ENCODE results near the gene LENG8. TPM values are rescaled to one million over a fixed set of nuclear protein-coding genes. Genes with fewer than 3 reads are reported as not detected.
"Not testable (repeated sequence)": the region's sequence is repeated elsewhere in the genome, so short reads cannot be mapped to it uniquely, and the experiment has no call there.

Gene LENG8
- total and polyA plus RNA-seq, 2 of the 4 experiments (the other 2 are of a cell fraction): 21.1 to 93.9 TPM

DNA sequence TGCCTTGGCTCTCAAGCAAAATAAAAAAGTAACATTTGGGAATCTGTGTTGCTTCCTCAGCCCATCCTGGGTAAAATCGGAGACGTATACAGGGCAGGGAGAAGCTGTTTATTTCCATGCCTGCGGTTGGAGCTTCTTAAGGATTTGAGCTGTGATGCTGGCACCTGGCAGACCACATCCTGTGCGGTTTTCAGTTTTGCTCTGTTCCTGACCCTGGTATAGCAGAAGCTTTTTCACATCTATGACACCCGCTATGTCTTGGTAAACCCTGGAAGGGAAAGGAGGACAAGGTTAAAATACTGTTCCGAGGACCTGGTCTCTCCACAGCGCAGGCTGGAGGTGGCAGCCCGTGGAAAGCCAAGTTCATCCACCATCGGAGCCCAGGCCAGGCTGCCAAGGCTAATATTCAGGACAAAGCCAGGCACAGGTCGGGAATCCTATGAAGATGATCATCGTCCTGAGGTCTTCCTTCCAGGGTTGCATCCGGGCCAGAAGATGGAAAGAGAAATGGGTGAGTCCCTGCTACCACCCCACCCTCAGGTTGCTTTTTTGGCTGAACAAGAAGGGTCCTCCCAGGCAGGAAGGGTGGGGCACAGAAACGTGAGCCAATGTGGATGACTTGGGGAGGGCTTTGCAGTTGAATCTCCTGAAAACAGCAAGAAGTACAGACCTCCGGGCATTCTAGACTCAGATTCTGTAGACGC is 48.9 kb downstream of the LENG8 start:
- H3K4me1 ChIP-seq (ENCODE audit: control insufficient read depth, insufficient read depth, low read length); H3K27ac ChIP-seq (ENCODE audit: insufficient read depth, low read length); H4K20me1 ChIP-seq (ENCODE audit: insufficient read depth, low read length); H3K23ac ChIP-seq (ENCODE audit: low read depth, low read length); H2AK9ac ChIP-seq (replicated peaks; ENCODE audit: low read depth, low read length, poor library complexity); in situ Hi-C loops (cut with MboI; ENCODE audit: low sequenced_read_pairs); dilution Hi-C loops (cut with HindIII; ENCODE audit: low sequenced_read_pairs, unreplicated experiment); H3K79me1 ChIP-seq (ENCODE audit: low read depth in 1 of 2, low read length in 2 of 2); H2BK120ac ChIP-seq (ENCODE audit: low read depth, low read length); H3K27me3 ChIP-seq (ENCODE audit: control insufficient read depth, insufficient read depth, low read length); H3K4me2 ChIP-seq (ENCODE audit: low read depth, low read length); H3K4ac ChIP-seq (ENCODE audit: low read depth, low read length); H3K4me3 ChIP-seq (ENCODE audit: insufficient read depth, low read depth, low read length); DNase-seq; H2BK20ac ChIP-seq (ENCODE audit: low read depth, low read length); H3K9me3 ChIP-seq (ENCODE audit: control insufficient read depth, insufficient read depth, low read length); H3K18ac ChIP-seq (ENCODE audit: low read depth, low read length); H2AK5ac ChIP-seq (ENCODE audit: low read depth, low read length); H3K56ac ChIP-seq (ENCODE audit: extremely low read depth, insufficient read depth, low read length); H3K9ac ChIP-seq (ENCODE audit: low read depth, low read length); ATAC-seq (ENCODE audit: low read depth); H3K36me3 ChIP-seq (ENCODE audit: control insufficient read depth, insufficient read depth, low read length); H2AFZ ChIP-seq (replicated peaks; ENCODE audit: low read length, poor library complexity); BruUV-seq (replicated peaks); CTCF ChIA-PET; intact Hi-C loops (cut with micrococcal nuclease); H3K9me1 ChIP-seq (ENCODE audit: insufficient read depth, low read length); POLR2A ChIA-PET (ENCODE audit: unreplicated experiment); H4K8ac ChIP-seq (ENCODE audit: low read depth in 2 of 2, low read length in 2 of 2); H3K14ac ChIP-seq (replicated peaks; ENCODE audit: low read depth, low read length); H2BK5ac ChIP-seq (ENCODE audit: low read depth, low read length, poor library complexity, severe bottlenecking); H4K5ac ChIP-seq (ENCODE audit: low read depth, low read length); H4K91ac ChIP-seq (ENCODE audit: insufficient read depth, low read depth, low read length); H2BK15ac ChIP-seq (ENCODE audit: low read depth, low read length): not testable (repeated sequence)
- 72% methylated on average over 2 of the region's 15 CpGs; no CpG with 5 or more reads in 1 of the 2 experiments for WGBS, 2 experiments (ENCODE audit: extremely low coverage in 2 of 2, insufficient read length in 1 of 2)

DNA sequence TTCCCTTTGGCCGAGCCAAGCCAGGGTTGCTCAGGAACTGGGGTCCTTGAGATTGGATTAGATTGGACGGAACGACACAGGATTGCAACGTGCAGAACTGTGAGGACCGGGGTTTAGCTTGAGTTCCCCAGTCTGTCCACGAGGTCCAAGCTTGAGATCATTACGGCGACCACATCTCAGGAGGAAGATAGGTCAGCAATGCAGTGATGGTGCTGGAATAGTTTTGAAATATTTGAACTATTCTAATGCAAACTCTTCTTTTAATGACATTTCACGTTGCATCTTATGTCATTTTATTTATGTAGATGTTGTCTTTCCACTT is 49.4 kb downstream of the LENG8 start:
- H3K14ac ChIP-seq (replicated peaks; ENCODE audit: low read depth, low read length); H2BK20ac ChIP-seq (ENCODE audit: low read depth, low read length); BruUV-seq (replicated peaks); H3K4me2 ChIP-seq (ENCODE audit: low read depth, low read length); H3K27ac ChIP-seq (ENCODE audit: insufficient read depth, low read length); H3K9ac ChIP-seq (ENCODE audit: low read depth, low read length); dilution Hi-C loops (cut with HindIII; ENCODE audit: low sequenced_read_pairs, unreplicated experiment); H2AK9ac ChIP-seq (replicated peaks; ENCODE audit: low read depth, low read length, poor library complexity); H3K56ac ChIP-seq (ENCODE audit: extremely low read depth, insufficient read depth, low read length); H2BK15ac ChIP-seq (ENCODE audit: low read depth, low read length); H2BK120ac ChIP-seq (ENCODE audit: low read depth, low read length); H2BK5ac ChIP-seq (ENCODE audit: low read depth, low read length, poor library complexity, severe bottlenecking); POLR2A ChIA-PET (ENCODE audit: unreplicated experiment); H2AFZ ChIP-seq (replicated peaks; ENCODE audit: low read length, poor library complexity); H3K9me3 ChIP-seq (ENCODE audit: control insufficient read depth, insufficient read depth, low read length); CTCF ChIA-PET; H3K36me3 ChIP-seq (ENCODE audit: control insufficient read depth, insufficient read depth, low read length); H3K23ac ChIP-seq (ENCODE audit: low read depth, low read length); H3K27me3 ChIP-seq (ENCODE audit: control insufficient read depth, insufficient read depth, low read length); H4K91ac ChIP-seq (ENCODE audit: insufficient read depth, low read depth, low read length); H4K20me1 ChIP-seq (ENCODE audit: insufficient read depth, low read length); H3K4me3 ChIP-seq (ENCODE audit: insufficient read depth, low read depth, low read length); H4K5ac ChIP-seq (ENCODE audit: low read depth, low read length); in situ Hi-C loops (cut with MboI; ENCODE audit: low sequenced_read_pairs); H3K4me1 ChIP-seq (ENCODE audit: control insufficient read depth, insufficient read depth, low read length); H2AK5ac ChIP-seq (ENCODE audit: low read depth, low read length); H3K79me1 ChIP-seq (ENCODE audit: low read depth in 1 of 2, low read length in 2 of 2); H3K18ac ChIP-seq (ENCODE audit: low read depth, low read length); ATAC-seq (ENCODE audit: low read depth); H3K4ac ChIP-seq (ENCODE audit: low read depth, low read length); intact Hi-C loops (cut with micrococcal nuclease); DNase-seq; H4K8ac ChIP-seq (ENCODE audit: low read depth in 2 of 2, low read length in 2 of 2); H3K9me1 ChIP-seq (ENCODE audit: insufficient read depth, low read length): not testable (repeated sequence)
- WGBS, 2 experiments (ENCODE audit: extremely low coverage in 2 of 2, insufficient read length in 1 of 2): 40% methylated on average over 1 of the region's 9 CpGs; no CpG with 5 or more reads in 1 of the 2 experiments

Data from IMR-90 (cell line).